GM08714 (cell line): Measurements from ENCODE around the gene P4HA3.

Source experiments
- H3K4me3 ChIP-seq: fragments of 200-500 bp; sonication (Bioruptor generic); 2 replicates; pipeline ENCODE4 v1.5.1; 2014; ENCODE audit warnings: mild to moderate bottlenecking, low read length, inconsistent platforms
- ZNF274 ChIP-seq: IDR thresholded peaks from 2 replicates; pipeline ENCODE4 v1.6.1; 2012; ENCODE audit warnings: mild to moderate bottlenecking, low read depth, low read length

Gene P4HA3

GRCh38 chr11:74257959-74258553 is 53.4 kb downstream of the P4HA3 start:
- TF ChIP-seq ZNF274 = no peak
- H3K4me3 ChIP-seq = no peak overlapping the region

- TF ChIP-seq ZNF274 = no peak
- H3K4me3 ChIP-seq = no peak overlapping the region
Measured at GRCh38 chr11:74256378-74257133, 54.9 kb downstream of the P4HA3 start.

GRCh38 chr11:74255741-74256375 is 55.6 kb downstream of the P4HA3 start:
- no peak for TF ChIP-seq ZNF274
- H3K4me3 ChIP-seq = no peak overlapping the region

- H3K4me3 ChIP-seq = no peak overlapping the region
- no peak for TF ChIP-seq ZNF274
Measured at GRCh38 chr11:74253361-74253760, 58.1 kb downstream of the P4HA3 start.

DNA sequence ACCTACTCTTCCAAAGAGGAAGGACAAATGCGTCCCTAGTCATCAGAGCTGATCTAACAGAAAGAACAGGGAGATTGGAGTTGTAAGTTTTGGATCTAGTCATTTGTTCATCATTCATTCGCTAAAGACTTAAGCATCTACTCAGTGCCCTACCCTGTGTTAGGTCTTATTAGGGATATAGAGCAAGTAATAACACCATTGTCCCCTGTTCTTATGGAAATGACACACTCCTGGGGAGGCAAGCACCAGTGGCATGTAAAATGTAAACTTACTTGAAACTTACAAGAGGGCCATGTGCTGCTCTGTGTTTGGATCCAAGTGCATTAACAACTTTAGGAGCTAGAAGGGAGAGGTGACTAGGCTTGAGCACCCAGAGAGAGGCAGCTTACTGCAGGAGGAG is 61.9 kb downstream of the P4HA3 start:
- no peak overlapping the region for H3K4me3 ChIP-seq
- no peak for TF ChIP-seq ZNF274

- TF ChIP-seq ZNF274 = no peak
- H3K4me3 ChIP-seq = no peak overlapping the region
Measured at GRCh38 chr11:74248469-74248868, 63.0 kb downstream of the P4HA3 start.

GRCh38 chr11:74238243-74238642 is 73.2 kb downstream of the P4HA3 start:
- no peak overlapping the region for H3K4me3 ChIP-seq
- TF ChIP-seq ZNF274 = no peak

GRCh38 chr11:74237541-74237940 is 73.9 kb downstream of the P4HA3 start:
- H3K4me3 ChIP-seq = no peak overlapping the region
- TF ChIP-seq ZNF274 = no peak

DNA sequence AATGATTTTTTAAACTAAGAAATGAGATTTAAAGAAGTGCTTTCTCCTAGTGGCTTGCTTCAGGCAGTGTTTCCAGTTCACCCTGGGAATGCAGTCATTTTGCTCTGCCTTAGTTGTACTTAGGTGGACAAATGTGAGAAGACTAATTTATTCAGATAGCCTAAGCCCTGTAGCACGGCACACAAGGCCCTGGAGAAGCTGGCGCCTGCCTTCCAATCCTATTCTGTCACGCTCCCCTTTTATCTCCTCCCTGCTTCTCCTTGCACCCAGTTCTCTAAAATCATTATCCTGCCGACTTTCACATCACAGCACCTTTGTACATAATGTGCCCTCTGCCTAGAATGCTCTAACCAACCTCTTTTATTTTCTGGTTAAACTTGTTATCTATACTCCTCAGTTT is 76.3 kb downstream of the P4HA3 start:
- no peak for TF ChIP-seq ZNF274

GRCh38 chr11:74233683-74234082 is 77.8 kb downstream of the P4HA3 start:
- TF ChIP-seq ZNF274 = no peak
- H3K4me3 ChIP-seq = no peak overlapping the region

More for the DNA sequence above, 76.3 kb downstream of the P4HA3 start:
- no peak overlapping the region for H3K4me3 ChIP-seq

- TF ChIP-seq ZNF274 = no peak
- H3K4me3 ChIP-seq = no peak overlapping the region
Measured at GRCh38 chr11:74232311-74232950, 79.0 kb downstream of the P4HA3 start.

DNA sequence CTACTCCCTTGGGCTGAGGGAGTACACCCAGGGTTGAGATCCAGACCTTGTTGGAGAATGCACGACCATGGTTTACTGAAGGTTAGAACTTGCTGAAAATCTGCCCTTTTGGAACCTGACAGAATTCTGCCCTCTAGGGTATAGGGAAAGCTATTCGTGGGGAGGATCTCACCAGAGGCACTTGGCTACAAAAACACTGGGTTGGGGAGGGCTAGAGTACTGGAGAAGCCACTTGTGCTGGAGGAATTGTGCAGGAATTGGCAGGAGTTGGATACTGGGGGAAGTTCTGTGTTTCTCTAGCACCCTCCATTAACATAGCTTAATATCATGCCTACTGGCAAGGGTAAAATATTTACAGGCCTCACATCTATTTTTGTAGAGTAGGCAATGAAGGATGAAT is 84.5 kb downstream of the P4HA3 start:
- no peak overlapping the region for H3K4me3 ChIP-seq
- TF ChIP-seq ZNF274 = no peak

- H3K4me3 ChIP-seq = no peak overlapping the region
- TF ChIP-seq ZNF274 = no peak
Measured at GRCh38 chr11:74225565-74225964, 85.9 kb downstream of the P4HA3 start.

GRCh38 chr11:74221816-74222215 is 89.6 kb downstream of the P4HA3 start:
- no peak overlapping the region for H3K4me3 ChIP-seq
- no peak for TF ChIP-seq ZNF274

GRCh38 chr11:74220376-74220775 is 91.1 kb downstream of the P4HA3 start:
- H3K4me3 ChIP-seq = no peak overlapping the region
- TF ChIP-seq ZNF274 = no peak
